Effector memory CD4-positive, alpha-beta T cell (primary cell): ENCODE measurements around the gene DPCD.

ENCODE experiments used
- DNase-seq, 3 donors: peaks; one replicate each; pipeline ENCODE4 v3.0.0-alpha.2; 2020
- H3K27ac ChIP-seq: 2 replicates; pipeline ENCODE4 v1.7.0; 2013; ENCODE audit warnings: mild to moderate bottlenecking, low read length, moderate library complexity; ENCODE audit not compliant: insufficient read depth, poor library complexity, severe bottlenecking
- H3K27me3 ChIP-seq: replicated peaks from 2 replicates; pipeline ENCODE4 v1.7.0; 2013; ENCODE audit warnings: mild to moderate bottlenecking, low read length; ENCODE audit not compliant: insufficient read depth, control insufficient read depth, poor library complexity, severe bottlenecking
- H3K36me3 ChIP-seq: 2 replicates; pipeline ENCODE4 v1.7.0; 2013; ENCODE audit warnings: mild to moderate bottlenecking, low read length, moderate library complexity; ENCODE audit not compliant: control insufficient read depth, insufficient read depth
- H3K4me1 ChIP-seq: 2 replicates; pipeline ENCODE4 v1.7.0; 2013; ENCODE audit warnings: low read length, mild to moderate bottlenecking; ENCODE audit not compliant: control insufficient read depth, insufficient read depth, poor library complexity, severe bottlenecking
- H3K4me3 ChIP-seq: 2 replicates; pipeline ENCODE4 v1.7.0; 2013; ENCODE audit warnings: low read length, low read depth, mild to moderate bottlenecking; ENCODE audit not compliant: insufficient read depth, poor library complexity, severe bottlenecking
- H3K9me3 ChIP-seq: 2 replicates; pipeline ENCODE4 v1.7.0; 2013; ENCODE audit warnings: mild to moderate bottlenecking, low read length, moderate library complexity; ENCODE audit not compliant: control insufficient read depth
- total RNA-seq, 3 donors: gene quantifications; one replicate each; lab custom pipeline; 2026; lab: John Stamatoyannopoulos, UW

Gene DPCD
- total RNA-seq: 0.26 to 0.77 (median 0.52) reads per million in 3 donors

DNA sequence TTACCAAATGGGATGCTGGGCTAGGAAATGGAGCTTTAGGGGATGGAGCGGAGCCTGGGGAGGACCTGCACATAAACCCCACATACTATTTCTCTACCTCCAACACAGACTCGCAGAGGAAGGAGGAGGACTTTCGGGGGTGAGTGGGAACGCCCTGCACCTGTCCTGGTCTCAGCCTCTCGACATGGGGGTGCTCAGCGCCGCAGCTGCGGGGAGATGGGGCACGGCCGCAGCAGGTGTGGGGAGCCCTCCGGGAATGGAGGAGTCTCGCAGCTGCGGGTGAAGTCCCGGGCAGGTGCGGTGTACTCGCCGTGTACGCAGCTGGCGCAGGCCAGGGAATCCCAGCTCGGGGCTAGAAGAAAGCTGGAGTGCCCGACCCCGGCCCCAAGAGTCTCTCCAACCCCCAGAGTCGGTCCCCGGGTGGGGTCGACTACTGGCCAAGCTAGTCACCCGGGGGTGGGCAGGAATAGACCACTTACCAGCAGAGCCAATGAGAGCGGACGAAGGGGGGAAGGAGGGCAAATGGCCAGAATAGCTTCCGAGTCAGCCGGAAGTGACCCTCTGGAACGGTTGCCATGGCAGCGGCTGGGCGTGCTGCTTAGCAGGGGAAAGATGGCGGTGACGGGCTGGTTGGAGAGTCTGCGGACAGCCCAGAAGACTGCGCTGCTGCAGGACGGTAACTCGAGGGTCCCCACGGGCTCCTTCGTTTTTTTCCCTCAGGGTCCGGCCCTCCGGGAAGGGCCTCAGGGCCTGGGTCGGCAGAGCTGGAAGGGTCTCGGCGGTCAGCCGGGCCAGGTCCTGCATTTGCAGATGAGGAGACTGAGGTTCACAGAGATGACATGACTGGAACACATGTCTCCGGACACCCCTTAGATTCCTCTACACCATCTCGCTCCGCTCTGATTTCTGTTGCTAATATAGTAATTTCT, at the start of gene DPCD, which contains the start of gene POLL:
Gene DPCD (plus strand): TSS at position 597 of the 929 bp plus-strand sequence. CDS start 16 bp downstream, at position 613.
Gene POLL (minus strand): TSS at position 533 of the 929 bp plus-strand sequence. CDS start 897 bp downstream, outside the sequence.
- peak; percentile 73 to 83 (median 74) for DNase-seq
- Histone ChIP-seq H3K9me3 (no peaks in the 10 kb centered on the region), H3K4me3 (peak within 1 kb of the TSS; percentile 81), H3K36me3 (peaks cover 16% of the 10 kb centered on the region), H3K4me1 (peaks cover 16% of the 10 kb centered on the region), H3K27ac (peak within 1 kb of the TSS; percentile 52), H3K27me3 (no peaks in the 10 kb centered on the region)

GRCh38 chr10:101538446-101538845, 49.7 kb upstream of the DPCD start:
- Histone ChIP-seq H3K9me3 (no peaks in the 10 kb centered on the region), H3K4me3 (no peak overlapping the region), H3K27ac (no peak overlapping the region), H3K4me1 (no peaks in the 10 kb centered on the region), H3K36me3 (peaks cover 5% of the 10 kb centered on the region), H3K27me3 (no peaks in the 10 kb centered on the region)
- DNase-seq: no peak

DNA sequence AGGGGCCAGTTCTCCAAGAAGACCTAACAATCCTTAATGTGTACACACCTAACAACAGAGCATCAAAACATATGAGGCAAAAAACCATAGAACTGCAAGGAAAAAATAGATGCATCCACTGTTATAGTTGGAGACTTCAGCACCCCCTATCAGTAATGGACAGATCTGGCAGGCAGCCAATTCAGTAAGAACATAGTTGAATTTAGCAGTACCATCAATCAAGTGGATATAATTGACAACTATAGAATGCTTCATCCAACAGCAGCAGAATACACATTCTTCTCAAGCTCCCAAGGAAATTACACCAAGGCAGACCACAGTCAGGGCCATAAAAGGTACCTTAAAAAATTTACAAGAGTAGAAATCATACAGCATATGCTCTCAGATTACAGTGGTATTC, 42.2 kb upstream of the DPCD start:
- Histone ChIP-seq H3K27ac (no peak overlapping the region), H3K27me3 (no peaks in the 10 kb centered on the region), H3K36me3 (no peaks in the 10 kb centered on the region), H3K4me1 (no peaks in the 10 kb centered on the region), H3K9me3 (no peaks in the 10 kb centered on the region), H3K4me3 (no peak overlapping the region)
- no peak for DNase-seq

DNA sequence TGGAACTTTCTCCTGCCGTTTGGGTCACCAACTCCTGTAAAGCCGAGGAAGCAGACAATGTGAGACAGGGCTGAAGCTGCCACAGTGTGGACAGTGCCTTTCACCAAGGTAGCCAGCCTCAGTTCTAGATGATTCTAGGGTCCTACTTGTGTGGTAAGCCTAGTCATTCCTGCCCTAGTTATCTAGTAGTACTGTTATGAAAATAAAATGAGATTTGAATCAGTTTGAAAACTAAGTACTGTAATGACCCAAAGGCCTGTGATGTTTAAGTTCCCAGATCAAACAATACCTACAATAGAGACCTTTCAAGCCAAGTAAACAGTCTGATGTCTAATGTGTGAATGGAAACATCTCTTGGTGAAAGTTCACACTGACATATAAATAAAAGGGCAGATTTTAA, 37.2 kb upstream of the DPCD start:
- Histone ChIP-seq H3K4me3 (no peak overlapping the region), H3K9me3 (no peaks in the 10 kb centered on the region), H3K36me3 (peaks cover 7% of the 10 kb centered on the region), H3K27ac (no peak overlapping the region), H3K27me3 (no peaks in the 10 kb centered on the region), H3K4me1 (no peaks in the 10 kb centered on the region)
- DNase-seq: no peak

DNA sequence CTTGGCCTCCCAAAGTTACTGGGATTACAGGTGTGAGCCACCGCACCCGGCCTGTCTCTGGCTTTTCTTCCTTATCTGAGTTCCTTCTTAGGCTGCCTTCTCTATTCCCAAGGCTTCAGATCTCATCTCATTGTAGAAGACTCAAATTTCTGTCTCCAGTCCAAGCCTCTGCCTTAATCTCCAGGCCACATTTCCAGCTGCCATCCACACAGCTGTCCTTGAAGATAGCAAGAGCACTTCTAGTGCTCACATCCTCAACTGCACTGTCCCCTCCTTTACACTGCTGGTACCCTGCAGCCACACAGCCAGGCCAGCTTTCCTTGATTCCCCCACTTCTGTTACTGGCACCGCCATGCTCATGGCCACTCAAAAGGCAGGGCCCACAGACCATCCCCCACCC, 35.7 kb upstream of the DPCD start:
- Histone ChIP-seq H3K9me3 (no peaks in the 10 kb centered on the region), H3K27ac (no peak overlapping the region), H3K4me1 (peaks cover under 1% of the 10 kb centered on the region), H3K4me3 (no peak overlapping the region), H3K36me3 (peaks cover 7% of the 10 kb centered on the region), H3K27me3 (no peaks in the 10 kb centered on the region)
- DNase-seq: no peak

GRCh38 chr10:101557541-101557940, 30.6 kb upstream of the DPCD start:
- Histone ChIP-seq H3K4me1 (peaks cover 10% of the 10 kb centered on the region), H3K27ac (no peak overlapping the region), H3K9me3 (no peaks in the 10 kb centered on the region), H3K36me3 (peaks cover 7% of the 10 kb centered on the region), H3K27me3 (no peaks in the 10 kb centered on the region), H3K4me3 (no peak overlapping the region)
- DNase-seq: no peak

DNA sequence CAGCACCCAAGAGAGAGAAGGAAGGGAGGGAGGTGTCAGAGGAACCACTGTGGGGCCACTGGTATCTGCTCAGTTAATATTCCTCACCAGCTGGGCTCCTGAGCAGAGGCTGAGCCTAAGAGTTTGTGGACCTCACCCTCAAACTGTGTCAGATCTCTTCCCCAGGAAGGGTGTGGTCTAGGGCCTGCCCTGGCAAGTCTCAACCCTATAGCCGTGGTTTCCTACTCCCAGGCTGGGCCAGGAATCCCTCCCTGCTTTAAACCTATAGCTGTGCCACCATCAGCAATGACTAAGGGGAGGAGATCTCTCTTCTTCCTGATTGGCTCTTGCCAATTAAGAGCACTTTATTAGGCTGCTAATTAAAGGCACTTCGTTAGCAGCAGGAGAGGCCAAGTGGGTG, 29.9 kb upstream of the DPCD start:
- Histone ChIP-seq H3K4me3 (no peak overlapping the region), H3K27ac (no peak overlapping the region), H3K4me1 (peaks cover 10% of the 10 kb centered on the region), H3K27me3 (no peaks in the 10 kb centered on the region), H3K9me3 (no peaks in the 10 kb centered on the region), H3K36me3 (peaks cover 7% of the 10 kb centered on the region)
- no peak for DNase-seq

GRCh38 chr10:101558671-101559595, 29.2 kb upstream of the DPCD start:
- Histone ChIP-seq H3K36me3 (peaks cover 2% of the 10 kb centered on the region), H3K9me3 (no peaks in the 10 kb centered on the region), H3K27me3 (peaks cover 5% of the 10 kb centered on the region), H3K27ac (no peak overlapping the region), H3K4me3 (no peak overlapping the region), H3K4me1 (peaks cover 10% of the 10 kb centered on the region)
- DNase-seq: no peak

DNA sequence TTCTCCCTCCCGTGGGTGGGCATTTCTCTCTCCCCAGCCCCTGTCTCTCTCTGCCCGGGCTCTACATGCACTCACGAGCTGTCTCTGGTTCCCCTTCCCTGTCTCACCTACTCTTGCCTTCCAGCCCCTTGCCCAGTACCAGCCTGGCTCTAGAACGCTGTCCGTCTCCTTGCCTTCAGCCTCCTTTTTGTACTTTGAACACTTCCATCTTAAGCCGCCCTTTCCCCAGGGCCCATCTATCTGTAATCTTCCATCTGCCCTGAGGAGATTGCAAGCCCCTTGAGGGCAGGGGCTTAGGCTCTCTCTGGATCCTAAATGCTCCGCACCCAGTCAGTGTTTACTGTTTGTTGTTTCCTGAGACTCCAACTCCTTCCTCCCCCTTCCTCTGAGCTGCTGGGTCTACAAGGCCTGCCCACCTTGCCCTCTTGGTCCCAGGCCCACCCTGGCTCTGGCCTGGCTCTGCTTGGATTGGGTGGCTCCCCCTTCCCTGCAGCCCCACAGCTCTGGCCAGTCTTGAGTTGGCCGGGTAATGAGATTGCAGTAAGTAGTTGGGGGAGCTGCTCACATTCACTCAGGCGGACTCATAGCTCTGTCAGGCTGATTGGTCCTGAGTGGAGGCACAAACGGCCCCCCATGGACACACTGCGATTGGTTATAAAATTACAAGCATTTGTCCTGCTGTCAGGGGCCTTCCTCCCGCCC, 28.4 kb upstream of the DPCD start:
- Histone ChIP-seq H3K36me3 (no peaks in the 10 kb centered on the region), H3K4me3 (no peak overlapping the region), H3K4me1 (peaks cover 10% of the 10 kb centered on the region), H3K27ac (no peak overlapping the region), H3K9me3 (no peaks in the 10 kb centered on the region), H3K27me3 (peaks cover 5% of the 10 kb centered on the region)
- DNase-seq: no peak
